SK-N-MC (cell line): ENCODE measurements around the gene NPEPL1.

Experiments used
- EZH2 ChIP-seq: fragments of 200-600 bp; sonication (generic); IDR thresholded peaks from one replicate; pipeline ENCODE4 v1.6.1; 2017; ENCODE audit warnings: antibody characterized with exemption
- FOXP2 ChIP-seq: optimal IDR thresholded peaks from 2 replicates; pipeline ENCODE3; 2011; ENCODE audit warnings: mild to moderate bottlenecking, moderate library complexity; ENCODE audit not compliant: insufficient read depth; ENCODE audit errors: extremely low read length, control extremely low read depth
- POLR2AphosphoS5 ChIP-seq: IDR thresholded peaks from 2 replicates; pipeline ENCODE4 v1.6.1; 2012; ENCODE audit warnings: mild to moderate bottlenecking, low read depth, low read length, borderline replicate concordance

GRCh38 chr20:58710481-58711265, 18.1 kb downstream of the NPEPL1 start:
- TF ChIP-seq EZH2: no peak
- TF ChIP-seq POLR2AphosphoS5: no peak
- no peak for TF ChIP-seq FOXP2
